Mesodermal cell (in vitro differentiated cells): ENCODE data around the gene GALNT15.

ENCODE experiments used
- H3K27ac ChIP-seq: 2 replicates; pipeline ENCODE4 v1.7.0; 2013; ENCODE audit warnings: mild to moderate bottlenecking, low read depth, low read length, moderate library complexity; ENCODE audit not compliant: severe bottlenecking
- H3K36me3 ChIP-seq: 2 replicates; pipeline ENCODE4 v1.7.1; 2013; ENCODE audit warnings: mild to moderate bottlenecking, low read length, moderate library complexity; ENCODE audit not compliant: control insufficient read depth, insufficient read depth
- H3K4me1 ChIP-seq: one replicate; pipeline ENCODE4 v1.7.1; 2013; ENCODE audit warnings: mild to moderate bottlenecking, low read length; ENCODE audit not compliant: insufficient read depth, control insufficient read depth, poor library complexity, severe bottlenecking
- H3K4me3 ChIP-seq: 2 replicates; pipeline ENCODE4 v1.7.0; 2013; ENCODE audit warnings: low read length, control low read depth, mild to moderate bottlenecking; ENCODE audit not compliant: insufficient read depth, poor library complexity, severe bottlenecking; ENCODE audit errors: extremely low read depth
- H3K9me3 ChIP-seq: 2 replicates; pipeline ENCODE4 v1.7.1; 2013; ENCODE audit warnings: mild to moderate bottlenecking, low read length, moderate library complexity; ENCODE audit not compliant: control insufficient read depth
- WGBS, 2 experiments: methylation state at CpG; one replicate each; pipeline ENCODE4 v1.1.5; 2013; ENCODE audit warnings: missing lambda C conversion rate in 2 of 2; ENCODE audit not compliant: insufficient coverage in 2 of 2; 5-methylcytosine and 5-hydroxymethylcytosine counted together

GALNT15 gene

DNA sequence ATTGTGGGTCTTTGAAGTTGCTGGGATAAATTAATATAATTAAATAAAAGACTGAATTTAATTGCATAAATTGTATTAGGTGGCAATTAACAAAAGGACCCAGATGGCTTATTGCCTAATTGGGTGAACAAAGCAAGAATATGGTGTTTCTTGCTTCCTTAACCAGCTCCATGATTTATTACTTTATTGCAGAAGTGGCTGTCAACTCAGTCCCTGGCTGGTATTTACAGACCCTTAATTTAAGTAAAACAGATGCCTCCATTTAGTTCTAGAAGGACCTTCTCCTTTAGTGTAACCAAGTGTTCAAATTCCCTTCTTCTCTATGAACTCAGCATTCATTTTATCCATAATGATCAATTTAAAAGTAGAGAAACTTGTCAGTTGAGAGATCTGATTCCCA, 55.2 kb downstream of the GALNT15 start:
- Histone ChIP-seq H3K27ac (no peak overlapping the region), H3K9me3 (no peaks in the 10 kb centered on the region), H3K4me1 (no peaks in the 10 kb centered on the region), H3K36me3 (no peaks in the 10 kb centered on the region), H3K4me3 (no peak overlapping the region)

DNA sequence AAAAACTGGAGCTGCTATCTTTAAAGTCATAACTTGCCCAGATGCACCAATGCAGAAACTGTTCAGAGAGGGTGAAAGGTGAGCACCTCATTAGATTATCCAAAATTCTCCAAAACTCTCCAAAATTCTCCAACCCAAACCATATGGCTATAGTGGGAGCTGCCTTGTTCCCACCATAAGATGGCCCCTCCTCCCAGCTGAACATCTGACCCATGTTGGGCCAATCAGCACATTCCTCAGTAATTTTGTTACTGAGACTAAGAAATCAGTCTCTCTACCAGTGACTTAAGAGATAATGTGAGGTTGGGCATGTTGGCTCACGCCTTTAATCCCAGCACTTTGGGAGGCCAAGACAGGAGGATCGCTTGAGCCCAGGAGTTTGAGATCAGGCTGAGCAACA, 57.5 kb downstream of the GALNT15 start:
- Histone ChIP-seq H3K27ac (no peak overlapping the region), H3K4me3 (no peak overlapping the region), H3K4me1 (no peaks in the 10 kb centered on the region), H3K9me3 (no peaks in the 10 kb centered on the region), H3K36me3 (no peaks in the 10 kb centered on the region)
- WGBS, 2 experiments, result no CpG with 5 or more reads among the region's 2 CpGs

DNA sequence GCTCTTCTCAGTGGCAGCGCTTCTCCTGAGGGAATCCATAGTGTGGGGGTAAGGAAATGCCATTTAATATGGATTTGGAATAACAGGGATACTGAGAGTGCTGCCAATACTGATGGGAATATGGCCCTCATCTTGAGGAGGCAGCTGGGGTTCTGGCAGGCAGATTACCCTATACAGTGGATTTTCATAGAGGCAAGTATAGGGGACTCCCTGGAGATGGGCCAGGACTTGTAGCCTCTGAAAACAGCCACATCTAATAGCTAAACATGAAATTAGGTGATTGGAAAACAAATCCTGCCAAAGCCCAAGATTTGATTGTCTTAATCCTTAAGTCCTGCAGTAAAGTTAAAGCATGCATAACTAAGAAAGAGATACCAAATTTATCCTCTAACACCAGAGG, 59.3 kb downstream of the GALNT15 start:
- no peaks in the 10 kb centered on the region for H3K4me1 ChIP-seq
- H3K4me3 ChIP-seq, result no peak overlapping the region
- H3K9me3 ChIP-seq, result no peaks in the 10 kb centered on the region
- H3K36me3 ChIP-seq, result no peaks in the 10 kb centered on the region
- no peak overlapping the region for H3K27ac ChIP-seq
- 100% methylated on average over 1 of the region's 1 CpG for WGBS, 2 experiments

DNA sequence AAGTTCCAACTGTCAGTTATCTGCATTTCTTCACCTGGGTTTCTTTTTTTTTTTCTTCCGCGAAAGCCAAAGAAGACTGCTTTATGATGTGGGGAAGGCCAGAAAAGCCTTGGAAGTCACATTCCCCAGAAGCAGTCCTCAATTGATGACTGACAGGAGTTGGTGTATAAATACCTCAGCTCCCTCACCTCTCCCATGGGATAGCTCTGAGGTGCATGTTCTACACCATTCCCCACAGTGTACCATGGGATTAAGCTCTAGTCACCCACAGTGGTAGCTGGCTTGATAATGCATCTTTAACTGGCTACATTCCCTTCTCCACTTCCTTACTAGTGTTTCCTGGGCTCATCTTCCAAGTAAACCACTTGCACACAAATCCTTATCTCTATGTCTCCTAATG, 59.8 kb downstream of the GALNT15 start:
- H3K36me3 ChIP-seq, result no peaks in the 10 kb centered on the region
- H3K4me1 ChIP-seq, result no peaks in the 10 kb centered on the region
- H3K9me3 ChIP-seq, result no peaks in the 10 kb centered on the region
- no peak overlapping the region for H3K4me3 ChIP-seq
- WGBS, 2 experiments, result no CpG with 5 or more reads among the region's 2 CpGs
- H3K27ac ChIP-seq, result no peak overlapping the region

DNA sequence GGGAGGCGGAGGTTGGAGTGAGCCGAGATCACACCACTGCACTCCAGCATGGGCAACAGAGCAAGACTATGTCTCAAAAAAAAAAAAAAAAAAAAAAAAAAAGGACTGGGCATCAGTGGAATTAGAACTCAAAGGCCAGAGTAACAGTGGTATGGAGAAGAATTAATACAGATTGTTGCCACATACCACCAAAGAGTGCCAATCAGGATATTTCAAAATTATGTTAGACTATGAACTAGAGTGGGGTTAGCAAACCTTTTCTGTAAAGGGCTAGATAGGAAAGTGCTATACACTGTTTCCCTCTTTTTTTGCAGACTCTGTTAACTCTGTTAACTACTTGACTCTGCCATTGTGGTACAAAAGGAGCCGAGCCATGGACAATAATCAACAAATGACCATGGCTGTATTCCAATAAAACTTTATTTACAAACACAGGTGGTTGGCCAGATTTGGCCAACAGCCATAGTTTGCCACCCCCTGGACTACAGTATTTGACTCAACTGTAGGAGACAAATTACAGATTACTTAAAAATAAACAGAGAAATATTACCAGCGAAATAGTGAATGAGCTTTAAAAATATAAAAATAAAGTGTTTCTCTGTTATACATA, 61.7 kb downstream of the GALNT15 start:
- Histone ChIP-seq H3K4me3 (no peak overlapping the region), H3K9me3 (no peaks in the 10 kb centered on the region), H3K4me1 (no peaks in the 10 kb centered on the region), H3K36me3 (no peaks in the 10 kb centered on the region), H3K27ac (no peak overlapping the region)
- 87 to 88% methylated on average over 1 of the region's 4 CpGs for WGBS, 2 experiments

DNA sequence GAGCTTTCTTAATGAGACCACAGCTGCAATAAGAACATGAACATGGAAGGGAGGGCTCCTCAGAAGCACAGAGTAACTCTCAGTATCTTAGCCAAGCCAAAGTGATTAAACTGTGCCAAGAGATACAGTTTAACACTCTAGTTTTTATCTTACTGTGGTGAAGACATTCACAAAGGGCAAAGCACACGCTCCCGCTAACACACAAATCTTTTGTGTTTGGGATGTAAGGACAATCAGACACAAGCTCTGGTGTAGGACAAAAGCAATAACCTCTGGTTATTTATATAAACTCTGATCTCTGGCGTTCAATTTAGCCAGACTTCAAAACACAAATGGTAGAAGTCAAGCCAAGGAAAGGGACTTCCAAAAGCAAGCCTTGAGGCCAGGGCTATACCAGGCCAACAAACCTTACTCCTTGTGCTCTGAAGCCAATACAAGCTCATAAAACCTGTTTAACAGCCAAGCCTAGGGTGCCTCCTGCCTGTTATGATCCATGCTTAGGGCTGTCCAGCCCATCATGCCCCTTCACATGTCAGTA, 62.4 kb downstream of the GALNT15 start:
- no peak overlapping the region for H3K4me3 ChIP-seq
- no peaks in the 10 kb centered on the region for H3K4me1 ChIP-seq
- no peaks in the 10 kb centered on the region for H3K9me3 ChIP-seq
- WGBS, 2 experiments, result 94 to 100% methylated on average over 1 to 3 of the region's 3 CpGs
- no peaks in the 10 kb centered on the region for H3K36me3 ChIP-seq
- H3K27ac ChIP-seq, result no peak overlapping the region

DNA sequence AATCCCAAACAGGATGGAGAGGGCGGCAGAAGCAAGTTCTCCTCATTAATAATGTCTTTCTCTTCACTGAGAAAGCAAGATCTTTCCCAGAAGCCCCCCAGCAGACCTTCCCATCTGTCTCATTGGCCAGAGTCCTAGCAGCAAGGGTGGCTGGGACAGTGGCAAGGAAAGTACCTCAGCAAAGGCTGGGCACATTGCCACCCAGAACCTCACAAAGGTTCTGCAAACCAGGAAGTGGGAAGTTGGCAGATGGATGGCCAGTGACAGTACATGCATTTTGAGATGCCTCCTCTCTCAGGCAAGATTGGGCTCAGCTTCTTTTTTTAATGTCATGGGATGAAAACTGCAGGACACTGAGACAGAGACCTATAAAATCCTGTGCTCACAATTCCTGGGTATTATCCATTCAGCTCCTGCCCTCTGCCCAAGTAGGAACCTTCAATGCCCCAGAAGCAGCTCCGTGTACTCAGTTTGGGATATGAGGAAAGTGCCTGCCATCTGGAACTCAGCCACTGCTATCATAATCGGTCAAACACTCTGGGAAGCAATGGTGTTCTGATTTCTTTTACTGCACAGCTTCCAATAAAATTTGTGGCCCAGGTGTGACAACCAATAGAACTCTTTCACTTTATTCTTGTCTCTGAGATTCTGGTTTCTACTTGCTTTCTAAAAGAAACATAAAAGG, 64.7 kb downstream of the GALNT15 start:
- H3K4me1 ChIP-seq, result peaks cover 11% of the 10 kb centered on the region
- H3K27ac ChIP-seq, result no peak overlapping the region
- H3K4me3 ChIP-seq, result no peak overlapping the region
- H3K9me3 ChIP-seq, result no peaks in the 10 kb centered on the region
- no peaks in the 10 kb centered on the region for H3K36me3 ChIP-seq
- WGBS, 2 experiments, result 79 to 93% methylated on average over 2 to 3 of the region's 3 CpGs

DNA sequence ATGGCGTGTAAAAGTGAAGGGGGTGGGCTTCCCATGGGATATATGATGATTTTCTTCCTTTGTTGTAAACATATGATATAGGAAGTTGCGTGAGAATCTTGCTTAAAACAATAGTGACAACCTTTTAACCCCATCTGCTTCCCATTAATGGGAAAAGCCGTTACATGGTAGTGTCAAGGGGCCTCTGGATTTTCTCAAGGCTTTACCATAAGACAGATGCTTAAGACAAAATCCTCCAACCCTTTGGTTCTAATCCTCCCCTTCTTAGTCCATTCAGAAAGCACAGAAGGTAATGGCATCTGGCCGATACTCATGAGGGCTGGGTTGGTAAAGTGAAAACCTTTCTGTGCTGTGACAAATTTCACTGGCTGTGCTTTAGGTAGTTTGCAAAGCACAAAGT, 65.3 kb downstream of the GALNT15 start:
- no peak overlapping the region for H3K27ac ChIP-seq
- H3K4me1 ChIP-seq, result peaks cover 16% of the 10 kb centered on the region
- no peaks in the 10 kb centered on the region for H3K9me3 ChIP-seq
- no peaks in the 10 kb centered on the region for H3K36me3 ChIP-seq
- H3K4me3 ChIP-seq, result no peak overlapping the region
- WGBS, 2 experiments, result 100% methylated on average over 1 of the region's 4 CpGs; no CpG with 5 or more reads in 1 of the 2 experiments

DNA sequence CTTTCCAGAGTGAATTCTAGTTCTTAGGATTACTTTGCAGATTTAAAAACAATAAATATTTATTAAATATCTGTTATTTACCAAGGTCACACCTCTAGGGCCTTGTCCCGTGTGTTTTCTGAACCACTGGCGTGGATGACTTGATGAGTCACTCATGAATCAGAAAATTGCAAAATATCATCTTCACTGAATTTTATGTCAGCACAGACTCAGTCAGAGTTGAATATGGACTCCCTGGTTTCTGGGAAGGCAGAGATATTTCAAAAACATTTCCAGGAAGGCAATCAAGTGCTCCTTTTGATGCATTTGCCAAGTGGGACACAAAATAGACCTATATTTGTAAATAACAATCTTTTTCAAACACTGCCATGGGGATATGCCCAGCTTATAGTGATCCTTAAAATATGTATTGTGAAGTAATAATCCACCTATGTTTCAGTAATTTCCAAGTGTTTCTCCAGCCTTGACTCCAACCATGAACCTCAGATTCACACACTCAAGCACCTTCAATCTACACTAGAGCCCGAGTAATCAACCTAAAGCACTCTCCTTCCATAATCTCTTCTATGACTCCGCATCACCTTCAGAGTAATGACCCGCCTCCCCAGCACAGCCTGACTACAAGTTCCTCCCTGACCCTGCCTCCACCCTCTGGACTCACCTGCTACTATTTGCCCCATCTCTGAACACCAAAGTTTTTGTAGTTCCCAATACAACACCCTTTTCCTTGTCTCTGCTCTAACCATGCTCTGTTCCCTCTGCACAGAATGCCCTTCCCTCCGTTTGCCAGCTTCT, 65.9 kb downstream of the GALNT15 start:
- Histone ChIP-seq H3K4me1 (peaks cover 16% of the 10 kb centered on the region), H3K27ac (no peak overlapping the region)
- 92 to 94% methylated on average over 6 of the region's 6 CpGs for WGBS, 2 experiments

DNA sequence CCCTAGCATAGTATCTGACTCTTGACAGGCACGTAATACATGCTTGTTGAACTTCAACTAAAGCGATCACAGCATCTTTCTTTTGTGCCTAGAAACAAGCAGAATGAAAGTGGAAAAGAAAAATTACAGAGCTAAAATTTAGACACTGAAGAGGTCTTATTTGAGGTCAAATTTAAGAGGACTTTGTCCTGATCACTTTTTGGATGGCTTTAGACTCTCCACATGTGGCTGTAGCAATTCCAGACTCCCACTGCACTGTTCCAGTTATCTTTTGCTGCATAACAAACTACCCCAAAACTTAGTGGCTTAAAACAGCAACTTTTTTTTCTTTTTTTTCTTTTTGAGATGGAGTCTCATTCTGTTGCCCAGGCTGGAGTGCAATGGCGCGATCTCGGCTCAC, 66.7 kb downstream of the GALNT15 start:
- H3K9me3 ChIP-seq, result no peaks in the 10 kb centered on the region
- no peak overlapping the region for H3K27ac ChIP-seq
- peaks cover 16% of the 10 kb centered on the region for H3K4me1 ChIP-seq
- H3K4me3 ChIP-seq, result no peak overlapping the region
- H3K36me3 ChIP-seq, result no peaks in the 10 kb centered on the region
- WGBS, 2 experiments, result 95 to 100% methylated on average over 2 to 5 of the region's 5 CpGs

More for the DNA sequence above, 65.9 kb downstream of the GALNT15 start:
- H3K9me3 ChIP-seq, result no peaks in the 10 kb centered on the region
- no peak overlapping the region for H3K4me3 ChIP-seq
- H3K36me3 ChIP-seq, result no peaks in the 10 kb centered on the region
